ENCODE data around the gene BLZF1.
"Not testable (repeated sequence)": the region's sequence is repeated elsewhere in the genome, so short reads cannot be mapped to it uniquely, and the experiment has no call there.

Gene BLZF1

GRCh38 chr1:169367686-169368405 lies at the start of gene BLZF1, which contains the start of gene NME7:
Gene BLZF1, plus strand, starts transcription at chr1:169368195. Its CDS starts 1,328 bp downstream, at chr1:169369523.
Gene NME7, minus strand, starts transcription at chr1:169367797. Its CDS starts 87 bp downstream, at chr1:169367710.
- DNase-seq: peak; percentile 66

- no peak for DNase-seq
These were observed 49.3 kb upstream of the BLZF1 start for GRCh38 chr1:169318536-169319244.

- no peak for DNase-seq
These were observed 46.5 kb upstream of the BLZF1 start for GRCh38 chr1:169321539-169321938.

GRCh38 chr1:169322138-169322537 lies 45.9 kb upstream of the BLZF1 start:
- DNase-seq: no peak

- DNase-seq: no peak
These were observed 42.9 kb upstream of the BLZF1 start for GRCh38 chr1:169325117-169325516.

GRCh38 chr1:169326261-169326955 lies 41.6 kb upstream of the BLZF1 start:
- DNase-seq: no peak

- no peak for DNase-seq
These were observed 41.1 kb upstream of the BLZF1 start for GRCh38 chr1:169326956-169327268.

GRCh38 chr1:169327875-169328274 lies 40.1 kb upstream of the BLZF1 start:
- no peak for DNase-seq

- no peak for DNase-seq
These were observed 38.6 kb upstream of the BLZF1 start for GRCh38 chr1:169329383-169329782.

GRCh38 chr1:169330927-169331326 lies 37.1 kb upstream of the BLZF1 start:
- DNase-seq: no peak

GRCh38 chr1:169334727-169335126 lies 33.3 kb upstream of the BLZF1 start:
- DNase-seq: not testable (repeated sequence)

GRCh38 chr1:169336947-169337715 lies 30.9 kb upstream of the BLZF1 start:
- DNase-seq: not testable (repeated sequence)

- DNase-seq: no peak
These were observed 29.4 kb upstream of the BLZF1 start for GRCh38 chr1:169338617-169339016.

- DNase-seq: no peak
These were observed 28.2 kb upstream of the BLZF1 start for GRCh38 chr1:169339773-169340172.

GRCh38 chr1:169340882-169341281 lies 27.1 kb upstream of the BLZF1 start:
- no peak for DNase-seq

- DNase-seq: not testable (repeated sequence)
These were observed 25.9 kb upstream of the BLZF1 start for GRCh38 chr1:169342096-169342495.

GRCh38 chr1:169345511-169345910 lies 22.5 kb upstream of the BLZF1 start:
- no peak for DNase-seq

GRCh38 chr1:169346036-169346589 lies 21.9 kb upstream of the BLZF1 start:
- no peak for DNase-seq

GRCh38 chr1:169347688-169348382 lies 20.2 kb upstream of the BLZF1 start:
- no peak for DNase-seq

GRCh38 chr1:169348383-169349036 lies 19.5 kb upstream of the BLZF1 start:
- peak; percentile 16 for DNase-seq

GRCh38 chr1:169360415-169360814 lies 7.6 kb upstream of the BLZF1 start:
- DNase-seq: no peak

GRCh38 chr1:169361281-169361680 lies 6.7 kb upstream of the BLZF1 start:
- DNase-seq: no peak

Data from NCI-H2029 treated with DMSO at 0.1 percent for 48 hours (cell line).